ENCODE results near the gene PACRG. TPM values are rescaled to one million over a fixed set of nuclear protein-coding genes. Genes with fewer than 3 reads are reported as not detected.

Gene PACRG
- polyA plus RNA-seq, 1 of the 3 experiments (the other 2 are of a cell fraction): 0.56 TPM

DNA sequence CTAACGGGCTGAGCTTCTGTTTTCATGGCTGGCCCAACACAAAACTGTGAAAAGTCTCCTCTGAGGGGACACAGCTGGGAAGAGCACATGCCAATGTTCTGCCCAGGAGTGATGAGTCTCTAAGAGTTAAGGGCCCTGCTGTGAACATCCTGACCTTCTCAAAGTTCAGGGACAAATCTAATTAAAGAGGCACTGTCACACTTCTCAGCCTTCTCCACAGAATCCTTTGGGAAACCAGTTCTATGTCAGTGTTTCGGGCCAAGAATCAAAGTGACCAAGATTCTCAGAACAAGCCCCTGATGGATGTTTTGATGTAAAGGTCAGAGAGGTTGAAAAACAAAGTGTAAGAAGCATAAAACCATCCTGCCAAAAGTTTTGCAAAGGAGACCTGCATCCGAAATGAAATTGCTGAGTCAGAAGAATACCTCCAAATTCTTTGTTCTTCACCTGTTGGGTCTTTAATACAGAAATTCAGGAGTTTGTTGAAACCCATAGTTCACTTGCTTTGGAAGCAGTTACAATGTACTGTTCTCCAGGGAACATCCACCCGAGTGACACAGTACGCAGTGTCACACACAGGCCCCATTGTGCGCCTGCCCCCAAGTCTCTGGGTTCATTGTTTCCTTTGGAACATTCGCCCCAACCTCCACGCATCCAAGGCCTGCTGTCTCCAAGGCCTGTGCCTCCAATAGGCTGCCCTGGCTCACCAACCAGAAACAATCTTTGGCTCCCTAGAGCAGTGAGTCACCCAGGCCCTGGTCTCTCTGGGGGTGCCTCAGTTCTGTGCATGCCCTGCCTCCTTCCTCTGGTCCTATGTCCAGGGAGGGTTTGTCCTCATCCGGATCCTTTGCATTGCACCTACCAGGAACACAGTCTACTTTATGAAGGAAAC is 621.3 kb downstream of the PACRG start (continued):
- TF ChIP-seq FOXJ3 (CRISPR knock-in tag; IDR thresholded peaks at IDR 0.05): no peak
- no peak for TF ChIP-seq FOSL2 (IDR thresholded peaks at IDR 0.05; ENCODE audit: borderline replicate concordance, low read depth)
- TF ChIP-seq YY1 (IDR thresholded peaks at IDR 0.05; ENCODE audit: low read depth): no peak
- no peak for TF ChIP-seq GATA2 (CRISPR knock-in tag; IDR thresholded peaks at IDR 0.05)
- no peak for TF ChIP-seq TAF1 (IDR thresholded peaks at IDR 0.05; ENCODE audit: borderline replicate concordance, low read depth, low read length)

DNA sequence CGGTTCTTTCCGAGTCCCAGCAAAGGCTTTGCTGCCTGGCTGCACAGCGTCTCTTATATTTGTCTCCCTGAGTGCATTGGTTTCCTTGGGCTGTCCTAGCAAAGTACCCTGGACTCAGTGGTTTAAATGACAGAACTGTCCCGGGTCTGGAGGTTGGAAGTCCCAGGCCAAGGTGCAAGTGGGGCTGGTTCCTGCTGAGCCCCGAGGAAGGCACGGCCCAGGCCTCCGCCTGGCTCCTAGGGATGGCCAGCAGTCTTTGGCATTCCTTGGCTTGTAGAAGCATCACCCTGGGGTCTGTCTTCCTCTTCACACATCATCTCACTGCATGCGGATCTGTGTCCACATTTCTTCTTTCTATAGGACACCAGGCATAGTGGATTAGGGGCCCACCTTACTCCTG is 621.9 kb downstream of the PACRG start:
- no peak for DNase-seq
- H3K4me3 ChIP-seq (ENCODE audit: low read depth in 2 of 2, low read length in 1 of 2): no peak overlapping the region
- H3K4me2 ChIP-seq: no peak overlapping the region
- no peaks in the 10 kb centered on the region for H3F3A ChIP-seq (replicated peaks; ENCODE audit: insufficient read depth)
- no peak overlapping the region for H3K27ac ChIP-seq (ENCODE audit: low read depth in 2 of 2, low read length in 1 of 2)
- no peaks in the 10 kb centered on the region for H3K79me2 ChIP-seq (ENCODE audit: insufficient read depth)
- no peak for TF ChIP-seq EZH2phosphoT487 (IDR thresholded peaks at IDR 0.05; ENCODE audit: borderline replicate concordance, low read depth)
- TF ChIP-seq, protein P1, sequence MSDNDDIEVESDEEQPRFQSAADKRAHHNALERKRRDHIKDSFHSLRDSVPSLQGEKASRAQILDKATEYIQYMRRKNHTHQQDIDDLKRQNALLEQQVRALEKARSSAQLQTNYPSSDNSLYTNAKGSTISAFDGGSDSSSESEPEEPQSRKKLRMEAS (IDR thresholded peaks at IDR 0.05; ENCODE audit: low read depth): no peak
- TF ChIP-seq, protein P2, sequence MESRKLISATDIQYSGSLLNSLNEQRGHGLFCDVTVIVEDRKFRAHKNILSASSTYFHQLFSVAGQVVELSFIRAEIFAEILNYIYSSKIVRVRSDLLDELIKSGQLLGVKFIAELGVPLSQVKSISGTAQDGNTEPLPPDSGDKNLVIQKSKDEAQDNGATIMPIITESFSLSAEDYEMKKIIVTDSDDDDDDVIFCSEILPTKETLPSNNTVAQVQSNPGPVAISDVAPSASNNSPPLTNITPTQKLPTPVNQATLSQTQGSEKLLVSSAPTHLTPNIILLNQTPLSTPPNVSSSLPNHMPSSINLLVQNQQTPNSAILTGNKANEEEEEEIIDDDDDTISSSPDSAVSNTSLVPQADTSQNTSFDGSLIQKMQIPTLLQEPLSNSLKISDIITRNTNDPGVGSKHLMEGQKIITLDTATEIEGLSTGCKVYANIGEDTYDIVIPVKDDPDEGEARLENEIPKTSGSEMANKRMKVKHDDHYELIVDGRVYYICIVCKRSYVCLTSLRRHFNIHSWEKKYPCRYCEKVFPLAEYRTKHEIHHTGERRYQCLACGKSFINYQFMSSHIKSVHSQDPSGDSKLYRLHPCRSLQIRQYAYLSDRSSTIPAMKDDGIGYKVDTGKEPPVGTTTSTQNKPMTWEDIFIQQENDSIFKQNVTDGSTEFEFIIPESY (IDR thresholded peaks at IDR 0.05; ENCODE audit: borderline replicate concordance, low read depth): no peak
- TF ChIP-seq FOXM1 (IDR thresholded peaks at IDR 0.05; ENCODE audit: low read depth): no peak
- no peak for TF ChIP-seq FOSL2 (IDR thresholded peaks at IDR 0.05; ENCODE audit: borderline replicate concordance, low read depth)
- no peak for TF ChIP-seq YY1 (IDR thresholded peaks at IDR 0.05; ENCODE audit: low read depth)
- no peak for TF ChIP-seq ELF1 (IDR thresholded peaks at IDR 0.05)
- TF ChIP-seq SIN3A (IDR thresholded peaks at IDR 0.05; ENCODE audit: borderline replicate concordance, low read depth, low read length): no peak
- TF ChIP-seq SMC3 (IDR thresholded peaks at IDR 0.05; ENCODE audit: low read depth, low read length): no peak
- TF ChIP-seq, protein P3, sequence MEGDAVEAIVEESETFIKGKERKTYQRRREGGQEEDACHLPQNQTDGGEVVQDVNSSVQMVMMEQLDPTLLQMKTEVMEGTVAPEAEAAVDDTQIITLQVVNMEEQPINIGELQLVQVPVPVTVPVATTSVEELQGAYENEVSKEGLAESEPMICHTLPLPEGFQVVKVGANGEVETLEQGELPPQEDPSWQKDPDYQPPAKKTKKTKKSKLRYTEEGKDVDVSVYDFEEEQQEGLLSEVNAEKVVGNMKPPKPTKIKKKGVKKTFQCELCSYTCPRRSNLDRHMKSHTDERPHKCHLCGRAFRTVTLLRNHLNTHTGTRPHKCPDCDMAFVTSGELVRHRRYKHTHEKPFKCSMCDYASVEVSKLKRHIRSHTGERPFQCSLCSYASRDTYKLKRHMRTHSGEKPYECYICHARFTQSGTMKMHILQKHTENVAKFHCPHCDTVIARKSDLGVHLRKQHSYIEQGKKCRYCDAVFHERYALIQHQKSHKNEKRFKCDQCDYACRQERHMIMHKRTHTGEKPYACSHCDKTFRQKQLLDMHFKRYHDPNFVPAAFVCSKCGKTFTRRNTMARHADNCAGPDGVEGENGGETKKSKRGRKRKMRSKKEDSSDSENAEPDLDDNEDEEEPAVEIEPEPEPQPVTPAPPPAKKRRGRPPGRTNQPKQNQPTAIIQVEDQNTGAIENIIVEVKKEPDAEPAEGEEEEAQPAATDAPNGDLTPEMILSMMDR (IDR thresholded peaks at IDR 0.05): no peak
- no peak for TF ChIP-seq RXRA (IDR thresholded peaks at IDR 0.05; ENCODE audit: borderline replicate concordance, low read depth)
- TF ChIP-seq, protein P4, sequence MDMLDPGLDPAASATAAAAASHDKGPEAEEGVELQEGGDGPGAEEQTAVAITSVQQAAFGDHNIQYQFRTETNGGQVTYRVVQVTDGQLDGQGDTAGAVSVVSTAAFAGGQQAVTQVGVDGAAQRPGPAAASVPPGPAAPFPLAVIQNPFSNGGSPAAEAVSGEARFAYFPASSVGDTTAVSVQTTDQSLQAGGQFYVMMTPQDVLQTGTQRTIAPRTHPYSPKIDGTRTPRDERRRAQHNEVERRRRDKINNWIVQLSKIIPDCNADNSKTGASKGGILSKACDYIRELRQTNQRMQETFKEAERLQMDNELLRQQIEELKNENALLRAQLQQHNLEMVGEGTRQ (IDR thresholded peaks at IDR 0.05; ENCODE audit: borderline replicate concordance, low read depth, low read length): no peak
- TF ChIP-seq NFIC (IDR thresholded peaks at IDR 0.05; ENCODE audit: borderline replicate concordance): no peak
- TF ChIP-seq MXI1 (IDR thresholded peaks at IDR 0.05; ENCODE audit: low read depth, low read length): no peak
- TF ChIP-seq, protein P5, sequence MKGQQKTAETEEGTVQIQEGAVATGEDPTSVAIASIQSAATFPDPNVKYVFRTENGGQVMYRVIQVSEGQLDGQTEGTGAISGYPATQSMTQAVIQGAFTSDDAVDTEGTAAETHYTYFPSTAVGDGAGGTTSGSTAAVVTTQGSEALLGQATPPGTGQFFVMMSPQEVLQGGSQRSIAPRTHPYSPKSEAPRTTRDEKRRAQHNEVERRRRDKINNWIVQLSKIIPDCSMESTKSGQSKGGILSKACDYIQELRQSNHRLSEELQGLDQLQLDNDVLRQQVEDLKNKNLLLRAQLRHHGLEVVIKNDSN (IDR thresholded peaks at IDR 0.05; ENCODE audit: borderline replicate concordance, low read depth): no peak
- TF ChIP-seq, protein P6, sequence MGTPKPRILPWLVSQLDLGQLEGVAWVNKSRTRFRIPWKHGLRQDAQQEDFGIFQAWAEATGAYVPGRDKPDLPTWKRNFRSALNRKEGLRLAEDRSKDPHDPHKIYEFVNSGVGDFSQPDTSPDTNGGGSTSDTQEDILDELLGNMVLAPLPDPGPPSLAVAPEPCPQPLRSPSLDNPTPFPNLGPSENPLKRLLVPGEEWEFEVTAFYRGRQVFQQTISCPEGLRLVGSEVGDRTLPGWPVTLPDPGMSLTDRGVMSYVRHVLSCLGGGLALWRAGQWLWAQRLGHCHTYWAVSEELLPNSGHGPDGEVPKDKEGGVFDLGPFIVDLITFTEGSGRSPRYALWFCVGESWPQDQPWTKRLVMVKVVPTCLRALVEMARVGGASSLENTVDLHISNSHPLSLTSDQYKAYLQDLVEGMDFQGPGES (IDR thresholded peaks at IDR 0.05; ENCODE audit: low read depth, low read length): no peak
- TF ChIP-seq, protein P7, sequence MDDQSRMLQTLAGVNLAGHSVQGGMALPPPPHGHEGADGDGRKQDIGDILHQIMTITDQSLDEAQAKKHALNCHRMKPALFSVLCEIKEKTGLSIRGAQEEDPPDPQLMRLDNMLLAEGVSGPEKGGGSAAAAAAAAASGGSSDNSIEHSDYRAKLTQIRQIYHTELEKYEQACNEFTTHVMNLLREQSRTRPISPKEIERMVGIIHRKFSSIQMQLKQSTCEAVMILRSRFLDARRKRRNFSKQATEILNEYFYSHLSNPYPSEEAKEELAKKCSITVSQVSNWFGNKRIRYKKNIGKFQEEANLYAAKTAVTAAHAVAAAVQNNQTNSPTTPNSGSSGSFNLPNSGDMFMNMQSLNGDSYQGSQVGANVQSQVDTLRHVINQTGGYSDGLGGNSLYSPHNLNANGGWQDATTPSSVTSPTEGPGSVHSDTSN (IDR thresholded peaks at IDR 0.05): no peak
- no peak for TF ChIP-seq EP300 (IDR thresholded peaks at IDR 0.05; ENCODE audit: borderline replicate concordance in 1 of 2, low read depth in 1 of 2, low read length in 1 of 2)
- TF ChIP-seq JUND (IDR thresholded peaks at IDR 0.05): no peak
- no peaks in the 10 kb centered on the region for H3K9me3 ChIP-seq
- POLR2A ChIA-PET: no interaction called here
- no peak overlapping the region for H2AFZ ChIP-seq (ENCODE audit: low read depth)
- H3K36me3 ChIP-seq (replicated peaks in 1 of 2; ENCODE audit: control insufficient read depth in 1 of 2, insufficient read depth in 2 of 2, low read length in 1 of 2): no peaks in the 10 kb centered on the region
- 89% methylated on average over 5 of the region's 8 CpGs for WGBS (ENCODE audit: low lambda C conversion rate)
- no peaks in the 10 kb centered on the region for H3K9me2 ChIP-seq
- CTCF ChIA-PET: no interaction called here
- no peaks in the 10 kb centered on the region for H4K20me1 ChIP-seq (ENCODE audit: insufficient read depth)
- H3K27me3 ChIP-seq (ENCODE audit: insufficient read depth): no peaks in the 10 kb centered on the region
- no peak overlapping the region for H3K9ac ChIP-seq
- H3K4me1 ChIP-seq (ENCODE audit: control insufficient read depth in 1 of 2, insufficient read depth in 2 of 2, low read depth in 1 of 2, low read length in 1 of 2): peaks cover 2 to 5% of the 10 kb centered on the region in 2 experiments; a peak in 1 of 4 replicates
